Thyroid gland (tissue), 4 donors: Measurements from ENCODE around the gene MTMR2. TPM values are rescaled to one million over a fixed set of nuclear protein-coding genes. Genes with fewer than 3 reads are reported as not detected.

ENCODE experiments used
- DNase-seq, 2 donors: peaks; one replicate each; pipeline ENCODE4 v3.0.0-alpha.2; 2019
- H3K27ac ChIP-seq, 3 donors: fragments of 200-600 bp; sonication (generic); 1 replicate in 2 of 3; 2 replicates in 1 of 3; pipeline ENCODE4 v1.5.1; 2016 to 2019; ENCODE audit warnings: mild to moderate bottlenecking in 1 of 3, moderate library complexity in 1 of 3
- H3K27me3 ChIP-seq: fragments of 200-600 bp; sonication (generic); one replicate; pipeline ENCODE4 v1.5.1; 2019
- H3K36me3 ChIP-seq, 2 donors: fragments of 200-600 bp; sonication (generic); one replicate each; pipeline ENCODE4 v1.5.1; 2016 to 2019
- H3K4me1 ChIP-seq, 2 donors: fragments of 200-600 bp; sonication (generic); one replicate each; pipeline ENCODE4 v1.5.1; 2017 to 2019
- H3K4me3 ChIP-seq, 3 donors: fragments of 200-600 bp; sonication (generic); replicated peaks in 1 of 3; 1 replicate in 2 of 3; 2 replicates in 1 of 3; pipeline ENCODE4 v1.5.1; 2016; ENCODE audit warnings: mild to moderate bottlenecking in 1 of 3
- H3K9me3 ChIP-seq: fragments of 200-600 bp; sonication (generic); one replicate; pipeline ENCODE4 v1.5.1; 2017
- CTCF ChIP-seq, 6 experiments: fragments of 200-600 bp in 3 of 6; fragments of 450-650 bp in 3 of 6; sonication (generic) in 3 of 6; IDR thresholded peaks; one replicate each; pipeline ENCODE4 v1.5.1; 2016 to 2019; ENCODE audit warnings: antibody characterized with exemption in 6 of 6, mild to moderate bottlenecking in 2 of 6, inconsistent platforms in 1 of 6, moderate library complexity in 1 of 6
- POLR2A ChIP-seq, 2 donors: fragments of 450-650 bp; IDR thresholded peaks; one replicate each; pipeline ENCODE4 v1.6.1; 2017; ENCODE audit warnings: antibody characterized with exemption in 2 of 2, mild to moderate bottlenecking in 2 of 2, moderate library complexity in 1 of 2
- WGBS, 2 donors: methylation state at CpG; one replicate each; pipeline ENCODE4 v1.1.5; 2017; 5-methylcytosine and 5-hydroxymethylcytosine counted together
- intact Hi-C: fragments of 100-400 bp; cut with DNase I; formaldehyde crosslinking; loops from one replicate; pipeline ENCODE4 v1.15.1; 2023
- total RNA-seq, 4 donors: library from RNA; depleted of rRNA; stranded (reverse); fragments of >200 nt; gene quantifications; one replicate each; pipeline ENCODE4 v1.2.3, GENCODE V29; 2016

The MTMR2 gene
- total RNA-seq, 4 donors from 2014 or later, result 24.1 to 27.5 (median 27.0) TPM

GRCh38 chr11:95917193-95918036 is 6.5 kb downstream of the MTMR2 start:
- peaks cover 0 to 11% of the 10 kb centered on the region in 2 donors for H3K4me1 ChIP-seq
- H3K27me3 ChIP-seq, result no peaks in the 10 kb centered on the region
- 73 to 79% methylated on average over 8 of the region's 8 CpGs for WGBS, 2 donors
- H3K36me3 ChIP-seq, result no peaks in the 10 kb centered on the region
- TF ChIP-seq CTCF (IDR thresholded peaks at IDR 0.05) (no peak), POLR2A (IDR thresholded peaks at IDR 0.05) (no peak)
- no peaks in the 10 kb centered on the region for H3K9me3 ChIP-seq
- H3K27ac ChIP-seq, result peak overlapping the region in 2 of 3 donors; percentile 25 to 31
- intact Hi-C loops, result no loop called here
- DNase-seq, result no peak
- H3K4me3 ChIP-seq, result no peak overlapping the region

- Histone ChIP-seq H3K36me3 (no peaks in the 10 kb centered on the region), H3K4me3 (no peak overlapping the region), H3K27ac (no peak overlapping the region), H3K4me1 (peaks cover 0 to 7% of the 10 kb centered on the region in 2 donors), H3K27me3 (no peaks in the 10 kb centered on the region), H3K9me3 (no peaks in the 10 kb centered on the region)
- TF ChIP-seq POLR2A (IDR thresholded peaks at IDR 0.05) (no peak), CTCF (IDR thresholded peaks at IDR 0.05) (no peak)
- intact Hi-C loops, result no loop called here
- 85 to 97% methylated on average over 2 of the region's 2 CpGs for WGBS, 2 donors
- no peak for DNase-seq
Measured at GRCh38 chr11:95916049-95916448, 7.9 kb downstream of the MTMR2 start.

GRCh38 chr11:95915051-95915450 is 8.9 kb downstream of the MTMR2 start:
- Histone ChIP-seq H3K27me3 (no peaks in the 10 kb centered on the region), H3K36me3 (no peaks in the 10 kb centered on the region), H3K9me3 (no peaks in the 10 kb centered on the region), H3K4me1 (peaks cover 0 to 7% of the 10 kb centered on the region in 2 donors), H3K27ac (no peak overlapping the region), H3K4me3 (no peak overlapping the region)
- WGBS, 2 donors, result 78 to 81% methylated on average over 2 of the region's 2 CpGs
- no peak for DNase-seq
- intact Hi-C loops, result no loop called here
- no peak for TF ChIP-seq CTCF (IDR thresholded peaks at IDR 0.05)
- no peak for TF ChIP-seq POLR2A (IDR thresholded peaks at IDR 0.05)

- Histone ChIP-seq H3K27me3 (no peaks in the 10 kb centered on the region), H3K36me3 (no peaks in the 10 kb centered on the region), H3K27ac (no peak overlapping the region), H3K4me3 (no peak overlapping the region), H3K4me1 (peaks cover 0 to 7% of the 10 kb centered on the region in 2 donors), H3K9me3 (no peaks in the 10 kb centered on the region)
- 94 to 98% methylated on average over 1 of the region's 1 CpG for WGBS, 2 donors
- DNase-seq, result no peak
- TF ChIP-seq POLR2A (IDR thresholded peaks at IDR 0.05) (no peak), CTCF (IDR thresholded peaks at IDR 0.05) (no peak)
- intact Hi-C loops, result no loop called here
Measured at GRCh38 chr11:95913830-95914615, 9.9 kb downstream of the MTMR2 start.
